HG02610 (cell line): ENCODE results near the gene ZNF407.
A peak's percentile ranks its signal among the peaks of the same experiment; 100 is the strongest.

Experiments
- ATAC-seq: cut with Tn5 transposase; IDR thresholded peaks from one replicate; pipeline ENCODE4 v1.9.1; 2021; ENCODE audit warnings: mild to moderate bottlenecking, moderate library complexity; ENCODE audit not compliant: unreplicated experiment

ZNF407 gene

GRCh38 chr18:75063615-75064512 is 466.2 kb downstream of the ZNF407 start:
- ATAC-seq: no peak

GRCh38 chr18:75064513-75064905 is 466.8 kb downstream of the ZNF407 start:
- ATAC-seq: no peak

GRCh38 chr18:75065251-75066000 is 467.8 kb downstream of the ZNF407 start:
- no peak for ATAC-seq

GRCh38 chr18:75066021-75066880 is 468.6 kb downstream of the ZNF407 start:
- ATAC-seq: no peak

GRCh38 chr18:75066936-75067335 is 469.3 kb downstream of the ZNF407 start:
- ATAC-seq: no peak

- no peak for ATAC-seq
Measured at GRCh38 chr18:75067996-75068645, 470.5 kb downstream of the ZNF407 start.

GRCh38 chr18:75068682-75069435 is 471.2 kb downstream of the ZNF407 start:
- ATAC-seq: no peak

GRCh38 chr18:75070235-75070624 is 472.6 kb downstream of the ZNF407 start:
- no peak for ATAC-seq

GRCh38 chr18:75070625-75071483 is 473.2 kb downstream of the ZNF407 start:
- ATAC-seq: peak; percentile 91

- no peak for ATAC-seq
Measured at GRCh38 chr18:75071484-75071785, 473.8 kb downstream of the ZNF407 start.

GRCh38 chr18:75071866-75072671 is 474.4 kb downstream of the ZNF407 start:
- ATAC-seq: no peak

GRCh38 chr18:75072672-75073371 is 475.2 kb downstream of the ZNF407 start:
- ATAC-seq: no peak

GRCh38 chr18:75073654-75074053 is 476.0 kb downstream of the ZNF407 start:
- ATAC-seq: no peak

GRCh38 chr18:75074196-75075015 is 476.7 kb downstream of the ZNF407 start:
- ATAC-seq: no peak

GRCh38 chr18:75075016-75075305 is 477.3 kb downstream of the ZNF407 start:
- ATAC-seq: no peak

GRCh38 chr18:75075429-75075841 is 477.8 kb downstream of the ZNF407 start:
- ATAC-seq: no peak

GRCh38 chr18:75076286-75076685 is 478.6 kb downstream of the ZNF407 start:
- no peak for ATAC-seq
